Measurements from ENCODE around the gene WWC2. TPM values are rescaled to one million over a fixed set of nuclear protein-coding genes. Genes with fewer than 3 reads are reported as not detected.

WWC2 gene
- total RNA-seq, 2 experiments from 2014 or later, result not detected

- Histone ChIP-seq H3K4me3 (ENCODE audit: low read depth, low read length, poor library complexity, severe bottlenecking) (no peak overlapping the region), H3K9me3 (ENCODE audit: low read length) (no peaks in the 10 kb centered on the region), H4K20me1 (ENCODE audit: insufficient read depth, low read length) (no peaks in the 10 kb centered on the region), H3K9me2 (ENCODE audit: insufficient read depth, low read length) (no peaks in the 10 kb centered on the region), H3K4me1 (ENCODE audit: insufficient read depth, low read length, poor library complexity, severe bottlenecking) (no peaks in the 10 kb centered on the region), H3K27ac (ENCODE audit: low read depth, low read length, poor library complexity, severe bottlenecking) (no peak overlapping the region), H2AFZ (ENCODE audit: low read length) (no peak overlapping the region), H3K36me3 (ENCODE audit: insufficient read depth, low read length) (no peaks in the 10 kb centered on the region), H3K4me2 (ENCODE audit: low read length) (no peak overlapping the region), H3K79me2 (ENCODE audit: insufficient read depth, low read depth, low read length) (no peaks in the 10 kb centered on the region)
- intact Hi-C loops (cut with micrococcal nuclease; ENCODE audit: unreplicated experiment), result no loop called here
- no peak for TF ChIP-seq EZH2phosphoT487 (IDR thresholded peaks at IDR 0.05; ENCODE audit: borderline replicate concordance, low read depth, low read length)
- TF ChIP-seq, protein P1, sequence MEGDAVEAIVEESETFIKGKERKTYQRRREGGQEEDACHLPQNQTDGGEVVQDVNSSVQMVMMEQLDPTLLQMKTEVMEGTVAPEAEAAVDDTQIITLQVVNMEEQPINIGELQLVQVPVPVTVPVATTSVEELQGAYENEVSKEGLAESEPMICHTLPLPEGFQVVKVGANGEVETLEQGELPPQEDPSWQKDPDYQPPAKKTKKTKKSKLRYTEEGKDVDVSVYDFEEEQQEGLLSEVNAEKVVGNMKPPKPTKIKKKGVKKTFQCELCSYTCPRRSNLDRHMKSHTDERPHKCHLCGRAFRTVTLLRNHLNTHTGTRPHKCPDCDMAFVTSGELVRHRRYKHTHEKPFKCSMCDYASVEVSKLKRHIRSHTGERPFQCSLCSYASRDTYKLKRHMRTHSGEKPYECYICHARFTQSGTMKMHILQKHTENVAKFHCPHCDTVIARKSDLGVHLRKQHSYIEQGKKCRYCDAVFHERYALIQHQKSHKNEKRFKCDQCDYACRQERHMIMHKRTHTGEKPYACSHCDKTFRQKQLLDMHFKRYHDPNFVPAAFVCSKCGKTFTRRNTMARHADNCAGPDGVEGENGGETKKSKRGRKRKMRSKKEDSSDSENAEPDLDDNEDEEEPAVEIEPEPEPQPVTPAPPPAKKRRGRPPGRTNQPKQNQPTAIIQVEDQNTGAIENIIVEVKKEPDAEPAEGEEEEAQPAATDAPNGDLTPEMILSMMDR (conservative IDR thresholded peaks at IDR 0.05; ENCODE audit: low read length), result no peak
- ChIA-PET CTCF (ENCODE audit: unreplicated experiment) (no interaction called here), POLR2A (no interaction called here)
- no TSS peak for BruUV-seq (replicated peaks)
- no peak for DNase-seq (ENCODE audit: low spot score)
Observed at GRCh38 chr4:183095199-183095512, 3.9 kb upstream of the WWC2 start.

DNA sequence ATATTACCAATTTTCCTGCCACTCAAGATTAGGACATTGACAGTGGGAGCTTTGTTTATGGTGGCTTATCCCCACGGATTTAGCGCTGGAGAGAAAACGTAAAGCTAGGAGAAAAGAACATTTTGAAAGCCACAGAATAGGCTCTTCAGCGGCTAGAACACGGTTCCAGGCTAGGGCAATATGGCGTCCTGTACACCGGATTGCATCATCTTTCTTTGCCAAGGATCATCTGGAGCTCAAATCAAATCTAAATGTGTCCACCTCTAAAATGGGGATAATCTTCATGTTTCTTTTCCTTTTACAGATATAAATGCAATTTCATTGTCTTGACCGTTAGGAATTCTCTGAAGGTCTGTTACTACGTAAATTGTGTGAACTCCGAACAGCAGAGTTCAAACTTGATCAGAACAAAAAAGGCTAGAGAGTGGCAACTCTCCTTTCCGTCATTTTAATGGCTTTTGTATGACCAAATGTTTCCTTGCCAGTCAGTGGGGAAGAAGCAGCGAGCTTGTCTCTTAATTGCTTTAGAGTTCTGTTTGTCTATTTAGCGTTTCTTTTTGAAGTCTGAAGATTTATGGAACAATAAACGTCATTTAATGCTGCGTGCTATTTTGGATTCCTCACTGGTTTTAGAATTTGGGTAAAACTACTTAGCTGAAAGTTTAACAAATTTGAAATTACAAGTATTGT lies 2.6 kb upstream of the WWC2 start:
- ChIA-PET CTCF (ENCODE audit: unreplicated experiment) (no interaction called here), POLR2A (interaction anchor here (0.6 to 1.1 kb wide), 2 partner anchors 82 to 294 kb away, joined by 3 to 4 read pairs; no protein-coding TSS in a partner anchor)
- Histone ChIP-seq H3K79me2 (ENCODE audit: insufficient read depth, low read depth, low read length) (no peaks in the 10 kb centered on the region), H3K36me3 (ENCODE audit: insufficient read depth, low read length) (no peaks in the 10 kb centered on the region), H3K4me2 (ENCODE audit: low read length) (no peak overlapping the region), H3K4me1 (ENCODE audit: insufficient read depth, low read length, poor library complexity, severe bottlenecking) (no peaks in the 10 kb centered on the region), H3K4me3 (ENCODE audit: low read depth, low read length, poor library complexity, severe bottlenecking) (no peak overlapping the region), H3K9me2 (ENCODE audit: insufficient read depth, low read length) (no peaks in the 10 kb centered on the region), H2AFZ (ENCODE audit: low read length) (no peak overlapping the region), H3K9me3 (ENCODE audit: low read length) (no peaks in the 10 kb centered on the region), H4K20me1 (ENCODE audit: insufficient read depth, low read length) (no peaks in the 10 kb centered on the region), H3K27ac (ENCODE audit: low read depth, low read length, poor library complexity, severe bottlenecking) (no peak overlapping the region)
- intact Hi-C loops (cut with micrococcal nuclease; ENCODE audit: unreplicated experiment), result no loop called here
- no TSS peak for BruUV-seq (replicated peaks)
- TF ChIP-seq EZH2phosphoT487 (IDR thresholded peaks at IDR 0.05; ENCODE audit: borderline replicate concordance, low read depth, low read length), result no peak
- TF ChIP-seq, protein P1 (conservative IDR thresholded peaks at IDR 0.05; ENCODE audit: low read length), result no peak
- DNase-seq (ENCODE audit: low spot score), result no peak

- no peaks in the 10 kb centered on the region for H3K79me2 ChIP-seq (ENCODE audit: insufficient read depth, low read depth, low read length)
- H3K4me1 ChIP-seq (ENCODE audit: insufficient read depth, low read length, poor library complexity, severe bottlenecking), result no peaks in the 10 kb centered on the region
- DNase-seq (ENCODE audit: low spot score), result no peak
- no peaks in the 10 kb centered on the region for H4K20me1 ChIP-seq (ENCODE audit: insufficient read depth, low read length)
- intact Hi-C loops (cut with micrococcal nuclease; ENCODE audit: unreplicated experiment), result no loop called here
- no peak overlapping the region for H3K4me3 ChIP-seq (ENCODE audit: low read depth, low read length, poor library complexity, severe bottlenecking)
- no TSS peak for BruUV-seq (replicated peaks)
- POLR2A ChIA-PET, result interaction anchor here (1.1 kb wide), 1 partner anchor 81 kb away, joined by 4 read pairs; no protein-coding TSS in a partner anchor
- CTCF ChIA-PET (ENCODE audit: unreplicated experiment), result no interaction called here
- H3K36me3 ChIP-seq (ENCODE audit: insufficient read depth, low read length), result no peaks in the 10 kb centered on the region
- no peak overlapping the region for H3K4me2 ChIP-seq (ENCODE audit: low read length)
- no peaks in the 10 kb centered on the region for H3K9me2 ChIP-seq (ENCODE audit: insufficient read depth, low read length)
- no peak overlapping the region for H3K27ac ChIP-seq (ENCODE audit: low read depth, low read length, poor library complexity, severe bottlenecking)
- TF ChIP-seq, protein P1 (conservative IDR thresholded peaks at IDR 0.05; ENCODE audit: low read length), result no peak
- no peak for TF ChIP-seq EZH2phosphoT487 (IDR thresholded peaks at IDR 0.05; ENCODE audit: borderline replicate concordance, low read depth, low read length)
- H3K9me3 ChIP-seq (ENCODE audit: low read length), result no peaks in the 10 kb centered on the region
- H2AFZ ChIP-seq (ENCODE audit: low read length), result no peak overlapping the region
Observed at GRCh38 chr4:183097231-183098018, 1.6 kb upstream of the WWC2 start.
